SK-N-SH (cell line): ENCODE results near the gene BCAS4.

Experiments used
- CHD2 ChIP-seq: fragments of 150-350 bp; IDR thresholded peaks from 2 replicates; pipeline ENCODE4 v1.6.1; 2018; ENCODE audit warnings: low read length; ENCODE audit not compliant: partially characterized antibody
- FOSL2 ChIP-seq: IDR thresholded peaks from 2 replicates; pipeline ENCODE4 v1.4.0; 2012; ENCODE audit warnings: low read depth, mild to moderate bottlenecking, moderate library complexity, borderline replicate concordance
- GABPA ChIP-seq: IDR thresholded peaks from 2 replicates; pipeline ENCODE4 v1.4.0; 2012; ENCODE audit warnings: low read depth, mild to moderate bottlenecking
- NRF1 ChIP-seq: IDR thresholded peaks from 2 replicates; pipeline ENCODE4 v1.6.1; 2012; ENCODE audit warnings: low read depth, mild to moderate bottlenecking, low read length
- POLR2AphosphoS5 ChIP-seq: IDR thresholded peaks from 2 replicates; pipeline ENCODE4 v1.6.1; 2012; ENCODE audit warnings: low read depth, low read length
- RCOR1 ChIP-seq: fragments of 150-350 bp; IDR thresholded peaks from 2 replicates; pipeline ENCODE4 v1.6.1; 2017; ENCODE audit warnings: antibody characterized with exemption, low read length
- RFX5 ChIP-seq: IDR thresholded peaks from 2 replicates; pipeline ENCODE4 v1.6.1; 2012; ENCODE audit warnings: mild to moderate bottlenecking, improper control_type of control experiment, low read length
- SIN3A ChIP-seq: IDR thresholded peaks from 2 replicates; pipeline ENCODE4 v1.6.1; 2012; ENCODE audit warnings: low read depth, mild to moderate bottlenecking, low read length, moderate library complexity, borderline replicate concordance
- SMC3 ChIP-seq: IDR thresholded peaks from 2 replicates; pipeline ENCODE4 v1.6.1; 2012; ENCODE audit warnings: low read depth, low read length, improper control_type of control experiment
- YY1 ChIP-seq: IDR thresholded peaks from 2 replicates; pipeline ENCODE4 v1.4.0; 2012; ENCODE audit warnings: low read depth, mild to moderate bottlenecking
- TF ChIP-seq, protein P1 (sequence below): fragments of 150-350 bp; IDR thresholded peaks from 2 replicates; pipeline ENCODE4 v1.6.1; 2016; ENCODE audit warnings: mild to moderate bottlenecking, low read depth, low read length
- TF ChIP-seq, protein P2 (sequence below): fragments of 200-600 bp; sonication (generic); IDR thresholded peaks from 2 replicates; pipeline ENCODE4 v1.6.1; 2017; ENCODE audit warnings: antibody characterized with exemption, mild to moderate bottlenecking, moderate library complexity
- TF ChIP-seq, protein P3 (sequence below): IDR thresholded peaks from 2 replicates; pipeline ENCODE4 v1.6.1; 2012; ENCODE audit warnings: mild to moderate bottlenecking, low read depth, low read length, moderate library complexity

DNA sequence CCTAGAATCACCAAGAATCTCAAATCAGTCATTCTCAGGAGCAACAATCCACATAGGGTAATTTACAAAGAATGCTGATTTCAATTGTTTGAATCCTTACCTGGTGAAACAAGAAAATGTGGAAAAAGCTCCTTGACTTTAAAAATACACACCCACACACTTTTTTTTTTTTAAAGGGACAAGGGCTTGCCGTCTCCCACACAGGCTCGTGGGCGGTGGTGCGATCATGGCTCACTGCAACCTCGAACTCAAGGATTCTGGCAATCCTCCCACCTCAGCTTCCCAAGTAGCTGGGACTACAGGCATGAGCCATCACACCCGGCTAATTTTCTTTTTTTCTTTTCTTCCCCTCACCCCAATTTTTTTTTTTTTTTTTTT is 32.8 kb upstream of the BCAS4 start:
- TF ChIP-seq, protein P1, sequence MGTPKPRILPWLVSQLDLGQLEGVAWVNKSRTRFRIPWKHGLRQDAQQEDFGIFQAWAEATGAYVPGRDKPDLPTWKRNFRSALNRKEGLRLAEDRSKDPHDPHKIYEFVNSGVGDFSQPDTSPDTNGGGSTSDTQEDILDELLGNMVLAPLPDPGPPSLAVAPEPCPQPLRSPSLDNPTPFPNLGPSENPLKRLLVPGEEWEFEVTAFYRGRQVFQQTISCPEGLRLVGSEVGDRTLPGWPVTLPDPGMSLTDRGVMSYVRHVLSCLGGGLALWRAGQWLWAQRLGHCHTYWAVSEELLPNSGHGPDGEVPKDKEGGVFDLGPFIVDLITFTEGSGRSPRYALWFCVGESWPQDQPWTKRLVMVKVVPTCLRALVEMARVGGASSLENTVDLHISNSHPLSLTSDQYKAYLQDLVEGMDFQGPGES, result no peak
- TF ChIP-seq YY1, result no peak
- TF ChIP-seq, protein P2, sequence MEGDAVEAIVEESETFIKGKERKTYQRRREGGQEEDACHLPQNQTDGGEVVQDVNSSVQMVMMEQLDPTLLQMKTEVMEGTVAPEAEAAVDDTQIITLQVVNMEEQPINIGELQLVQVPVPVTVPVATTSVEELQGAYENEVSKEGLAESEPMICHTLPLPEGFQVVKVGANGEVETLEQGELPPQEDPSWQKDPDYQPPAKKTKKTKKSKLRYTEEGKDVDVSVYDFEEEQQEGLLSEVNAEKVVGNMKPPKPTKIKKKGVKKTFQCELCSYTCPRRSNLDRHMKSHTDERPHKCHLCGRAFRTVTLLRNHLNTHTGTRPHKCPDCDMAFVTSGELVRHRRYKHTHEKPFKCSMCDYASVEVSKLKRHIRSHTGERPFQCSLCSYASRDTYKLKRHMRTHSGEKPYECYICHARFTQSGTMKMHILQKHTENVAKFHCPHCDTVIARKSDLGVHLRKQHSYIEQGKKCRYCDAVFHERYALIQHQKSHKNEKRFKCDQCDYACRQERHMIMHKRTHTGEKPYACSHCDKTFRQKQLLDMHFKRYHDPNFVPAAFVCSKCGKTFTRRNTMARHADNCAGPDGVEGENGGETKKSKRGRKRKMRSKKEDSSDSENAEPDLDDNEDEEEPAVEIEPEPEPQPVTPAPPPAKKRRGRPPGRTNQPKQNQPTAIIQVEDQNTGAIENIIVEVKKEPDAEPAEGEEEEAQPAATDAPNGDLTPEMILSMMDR, result no peak
- TF ChIP-seq FOSL2, result no peak
- TF ChIP-seq POLR2AphosphoS5, result no peak
- TF ChIP-seq SMC3, result no peak
- no peak for TF ChIP-seq RCOR1
- TF ChIP-seq NRF1, result no peak
- TF ChIP-seq GABPA, result no peak
- no peak for TF ChIP-seq CHD2
- no peak for TF ChIP-seq SIN3A
- TF ChIP-seq, protein P3, sequence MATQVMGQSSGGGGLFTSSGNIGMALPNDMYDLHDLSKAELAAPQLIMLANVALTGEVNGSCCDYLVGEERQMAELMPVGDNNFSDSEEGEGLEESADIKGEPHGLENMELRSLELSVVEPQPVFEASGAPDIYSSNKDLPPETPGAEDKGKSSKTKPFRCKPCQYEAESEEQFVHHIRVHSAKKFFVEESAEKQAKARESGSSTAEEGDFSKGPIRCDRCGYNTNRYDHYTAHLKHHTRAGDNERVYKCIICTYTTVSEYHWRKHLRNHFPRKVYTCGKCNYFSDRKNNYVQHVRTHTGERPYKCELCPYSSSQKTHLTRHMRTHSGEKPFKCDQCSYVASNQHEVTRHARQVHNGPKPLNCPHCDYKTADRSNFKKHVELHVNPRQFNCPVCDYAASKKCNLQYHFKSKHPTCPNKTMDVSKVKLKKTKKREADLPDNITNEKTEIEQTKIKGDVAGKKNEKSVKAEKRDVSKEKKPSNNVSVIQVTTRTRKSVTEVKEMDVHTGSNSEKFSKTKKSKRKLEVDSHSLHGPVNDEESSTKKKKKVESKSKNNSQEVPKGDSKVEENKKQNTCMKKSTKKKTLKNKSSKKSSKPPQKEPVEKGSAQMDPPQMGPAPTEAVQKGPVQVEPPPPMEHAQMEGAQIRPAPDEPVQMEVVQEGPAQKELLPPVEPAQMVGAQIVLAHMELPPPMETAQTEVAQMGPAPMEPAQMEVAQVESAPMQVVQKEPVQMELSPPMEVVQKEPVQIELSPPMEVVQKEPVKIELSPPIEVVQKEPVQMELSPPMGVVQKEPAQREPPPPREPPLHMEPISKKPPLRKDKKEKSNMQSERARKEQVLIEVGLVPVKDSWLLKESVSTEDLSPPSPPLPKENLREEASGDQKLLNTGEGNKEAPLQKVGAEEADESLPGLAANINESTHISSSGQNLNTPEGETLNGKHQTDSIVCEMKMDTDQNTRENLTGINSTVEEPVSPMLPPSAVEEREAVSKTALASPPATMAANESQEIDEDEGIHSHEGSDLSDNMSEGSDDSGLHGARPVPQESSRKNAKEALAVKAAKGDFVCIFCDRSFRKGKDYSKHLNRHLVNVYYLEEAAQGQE, result no peak
- TF ChIP-seq RFX5, result no peak
